Ureter (tissue), 1 donor: ENCODE measurements around the gene KIAA0930. TPM values are rescaled to one million over a fixed set of nuclear protein-coding genes. Genes with fewer than 3 reads are reported as not detected.

Experiments used
- DNase-seq: peaks from one replicate; pipeline ENCODE4 v3.0.0-alpha.2; 2020; ENCODE audit warnings: low spot score
- total RNA-seq: library from RNA; stranded (reverse); gene quantifications from one replicate; pipeline ENCODE4 v1.2.4, GENCODE V29; 2023
- donor health status: DM: yes; HTN: yes; CAD: no.

The KIAA0930 gene
- total RNA-seq, 1 donor from 2014 or later, result 79.2 TPM

GRCh38 chr22:45237065-45237990 lies 3.4 kb downstream of the KIAA0930 start:
- no peak for DNase-seq

- DNase-seq, result no peak
Measured at GRCh38 chr22:45235851-45236342, 4.8 kb downstream of the KIAA0930 start.

GRCh38 chr22:45235101-45235777 lies 5.5 kb downstream of the KIAA0930 start:
- no peak for DNase-seq

GRCh38 chr22:45233827-45234226 lies 6.9 kb downstream of the KIAA0930 start:
- no peak for DNase-seq

- no peak for DNase-seq
Measured at GRCh38 chr22:45233386-45233785, 7.3 kb downstream of the KIAA0930 start.

GRCh38 chr22:45231293-45231692 lies 9.4 kb downstream of the KIAA0930 start:
- DNase-seq, result no peak

GRCh38 chr22:45230026-45230721 lies 10.5 kb downstream of the KIAA0930 start:
- DNase-seq, result no peak

- DNase-seq, result no peak
Measured at GRCh38 chr22:45229181-45229580, 11.5 kb downstream of the KIAA0930 start.

GRCh38 chr22:45228401-45228754 lies 12.3 kb downstream of the KIAA0930 start:
- DNase-seq, result no peak

- no peak for DNase-seq
Measured at GRCh38 chr22:45227645-45228400, 12.9 kb downstream of the KIAA0930 start.

- DNase-seq, result peak; percentile 82
Measured at GRCh38 chr22:45226503-45227186, 14.0 kb downstream of the KIAA0930 start.

- DNase-seq, result peak; percentile 72
Measured at GRCh38 chr22:45225732-45226502, 14.8 kb downstream of the KIAA0930 start.

GRCh38 chr22:45224988-45225731 lies 15.5 kb downstream of the KIAA0930 start:
- DNase-seq, result no peak

GRCh38 chr22:45224331-45224730 lies 16.4 kb downstream of the KIAA0930 start:
- DNase-seq, result no peak

- DNase-seq, result no peak
Measured at GRCh38 chr22:45223304-45224117, 17.2 kb downstream of the KIAA0930 start.

- DNase-seq, result no peak
Measured at GRCh38 chr22:45221201-45221600, 19.5 kb downstream of the KIAA0930 start.

- DNase-seq, result no peak
Measured at GRCh38 chr22:45218976-45219375, 21.7 kb downstream of the KIAA0930 start.

GRCh38 chr22:45217806-45218205 lies 22.9 kb downstream of the KIAA0930 start:
- no peak for DNase-seq
